Small intestine (tissue), 7 donors: ENCODE data around the gene LPAR6. TPM values are rescaled to one million over a fixed set of nuclear protein-coding genes. Genes with fewer than 3 reads are reported as not detected.
A peak's percentile ranks its signal among the peaks of the same experiment; 100 is the strongest.

Experiments
- DNase-seq, 2 donors: peaks; one replicate each; pipeline versions ENCODE4 v3.0.0 to v3.0.0-alpha.2; 2013
- FAIRE-seq: peaks from 2 replicates; lab custom pipeline; 2012; peaks lifted over from hg19 to GRCh38; lab: Jason Lieb, UNC
- H3K27ac ChIP-seq, 3 donors: one replicate each; pipeline ENCODE4 v1.5.1; 2013; ENCODE audit warnings: low read length in 2 of 3, mild to moderate bottlenecking in 2 of 3, control low read depth in 1 of 3, inconsistent platforms in 1 of 3, low read depth in 1 of 3, moderate library complexity in 1 of 3
- H3K27me3 ChIP-seq, 3 donors: one replicate each; pipeline ENCODE4 v1.6.1; 2013; ENCODE audit warnings: low read length in 3 of 3, inconsistent platforms in 1 of 3; ENCODE audit not compliant: control insufficient read depth in 3 of 3, insufficient read depth in 3 of 3
- H3K36me3 ChIP-seq, 3 donors: one replicate each; pipeline ENCODE4 v1.6.1; 2013; ENCODE audit warnings: low read length in 3 of 3, inconsistent platforms in 1 of 3, low read depth in 1 of 3, mild to moderate bottlenecking in 1 of 3, moderate library complexity in 1 of 3; ENCODE audit not compliant: control insufficient read depth in 3 of 3, insufficient read depth in 2 of 3
- H3K4me1 ChIP-seq, 3 donors: one replicate each; pipeline ENCODE4 v1.6.1; 2013; ENCODE audit warnings: low read length in 2 of 3, inconsistent platforms in 1 of 3, low read depth in 1 of 3, mild to moderate bottlenecking in 1 of 3, moderate library complexity in 1 of 3; ENCODE audit not compliant: control insufficient read depth in 3 of 3, insufficient read depth in 2 of 3
- H3K4me3 ChIP-seq, 3 donors: one replicate each; pipeline ENCODE4 v1.5.1; 2013; ENCODE audit warnings: low read length in 3 of 3, control low read depth in 1 of 3, inconsistent platforms in 1 of 3, low read depth in 1 of 3, mild to moderate bottlenecking in 1 of 3, moderate library complexity in 1 of 3
- H3K9me3 ChIP-seq, 2 donors: one replicate each; pipeline ENCODE4 v1.6.1; 2013; ENCODE audit warnings: low read depth in 1 of 2, low read length in 1 of 2; ENCODE audit not compliant: control insufficient read depth in 2 of 2, insufficient read depth in 1 of 2
- WGBS, 3 donors: extraction: QIAGEN DNeasy Blood & Tissue Kit; methylation state at CpG; one replicate each; pipeline ENCODE4 v1.1.7; 2013; 5-methylcytosine and 5-hydroxymethylcytosine counted together
- polyA plus RNA-seq, 4 donors: library from polyadenylated mRNA; stranded (reverse) in 3 of 4; unstranded in 1 of 4; fragments of 200-250 nt in 3 of 4; fragments of 120-200 nt in 1 of 4; gene quantifications; one replicate each; pipeline versions ENCODE4 v1.2.1 to v1.2.3, GENCODE V29; 2013
- donor health status: healthy with polysubstance abuse.
- donor health status: control.
- donor health status: control.
- donor health status: Bipolar disorder and iron deficiency.
- donor health status: healthy.

The LPAR6 gene
- polyA plus RNA-seq, 4 donors = 1.8 to 23.6 (median 11.6) TPM

GRCh38 chr13:48400850-48401291, 12.0 kb downstream of the LPAR6 start:
- peak; percentile 41 to 51 for DNase-seq
- peak; percentile 65 for FAIRE-seq

GRCh38 chr13:48400090-48400694, 12.7 kb downstream of the LPAR6 start:
- no peak overlapping the region for H3K27ac ChIP-seq
- H3K4me3 ChIP-seq = no peak overlapping the region
- peaks cover 0 to 4% (median 0%) of the 10 kb centered on the region in 3 donors for H3K36me3 ChIP-seq
- peaks cover 0 to 4% of the 10 kb centered on the region in 2 donors for H3K9me3 ChIP-seq
- H3K27me3 ChIP-seq = no peaks in the 10 kb centered on the region
- FAIRE-seq (peak; percentile 44), DNase-seq (no peak)
- peaks cover 0 to 3% (median 3%) of the 10 kb centered on the region in 3 donors for H3K4me1 ChIP-seq
- 71 to 77% (median 73%) methylated on average over 2 of the region's 2 CpGs for WGBS, 3 donors

More at GRCh38 chr13:48400850-48401291, 12.0 kb downstream of the LPAR6 start:
- 44 to 77% (median 52%) methylated on average over 1 of the region's 1 CpG for WGBS, 3 donors
- Histone ChIP-seq H3K27ac (peak overlapping the region in 2 of 3 donors; percentile 27 to 64), H3K4me3 (no peak overlapping the region), H3K36me3 (peaks cover 0 to 4% (median 0%) of the 10 kb centered on the region in 3 donors), H3K9me3 (peaks cover 0 to 2% of the 10 kb centered on the region in 2 donors), H3K27me3 (no peaks in the 10 kb centered on the region), H3K4me1 (peaks cover 0 to 3% (median 3%) of the 10 kb centered on the region in 3 donors)

- H3K36me3 ChIP-seq = peaks cover 0 to 12% (median 0%) of the 10 kb centered on the region in 3 donors
- H3K4me3 ChIP-seq = no peak overlapping the region
- peaks cover 0 to 14% of the 10 kb centered on the region in 2 donors for H3K9me3 ChIP-seq
- no peaks in the 10 kb centered on the region for H3K27me3 ChIP-seq
- H3K27ac ChIP-seq = no peak overlapping the region
- H3K4me1 ChIP-seq = peaks cover 0 to 3% (median 3%) of the 10 kb centered on the region in 3 donors
- DNase-seq (no peak), FAIRE-seq (no peak)
Observed at GRCh38 chr13:48398450-48399095, 14.3 kb downstream of the LPAR6 start.

- Histone ChIP-seq H3K9me3 (peaks cover 0 to 14% of the 10 kb centered on the region in 2 donors), H3K36me3 (peaks cover 0 to 12% (median 2%) of the 10 kb centered on the region in 3 donors), H3K27ac (no peak overlapping the region), H3K4me3 (no peak overlapping the region), H3K4me1 (peaks cover 0 to 3% (median 3%) of the 10 kb centered on the region in 3 donors), H3K27me3 (no peaks in the 10 kb centered on the region)
- FAIRE-seq = no peak
- DNase-seq = no peak
- WGBS, 3 donors = 62 to 81% (median 72%) methylated on average over 1 of the region's 1 CpG
Observed at GRCh38 chr13:48397744-48398143, 15.2 kb downstream of the LPAR6 start.

DNA sequence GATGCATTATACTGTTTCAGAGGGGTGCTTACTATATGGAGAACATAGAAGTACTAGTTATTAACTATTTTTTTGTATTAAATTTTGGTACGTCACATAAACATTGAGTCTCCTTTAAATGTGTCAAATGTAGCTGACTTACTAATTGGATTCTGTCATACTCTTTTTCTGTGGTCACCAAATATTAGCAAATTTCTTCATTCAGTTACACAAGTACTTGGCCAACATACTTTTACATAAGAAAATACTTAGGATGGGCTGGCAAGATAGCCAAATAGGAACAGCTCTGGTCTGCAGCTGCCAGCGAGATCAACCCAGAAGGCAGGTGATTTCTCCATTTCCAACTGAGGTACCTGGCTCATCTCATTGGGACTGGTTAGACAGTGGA, 19.2 kb downstream of the LPAR6 start:
- WGBS, 3 donors = 94 to 98% (median 96%) methylated on average over 2 of the region's 2 CpGs
- Histone ChIP-seq H3K4me1 (no peaks in the 10 kb centered on the region), H3K4me3 (no peak overlapping the region), H3K36me3 (peaks cover 0 to 17% (median 2%) of the 10 kb centered on the region in 3 donors), H3K9me3 (peaks cover 0 to 19% of the 10 kb centered on the region in 2 donors), H3K27ac (no peak overlapping the region), H3K27me3 (no peaks in the 10 kb centered on the region)
- FAIRE-seq (no peak), DNase-seq (no peak)

DNA sequence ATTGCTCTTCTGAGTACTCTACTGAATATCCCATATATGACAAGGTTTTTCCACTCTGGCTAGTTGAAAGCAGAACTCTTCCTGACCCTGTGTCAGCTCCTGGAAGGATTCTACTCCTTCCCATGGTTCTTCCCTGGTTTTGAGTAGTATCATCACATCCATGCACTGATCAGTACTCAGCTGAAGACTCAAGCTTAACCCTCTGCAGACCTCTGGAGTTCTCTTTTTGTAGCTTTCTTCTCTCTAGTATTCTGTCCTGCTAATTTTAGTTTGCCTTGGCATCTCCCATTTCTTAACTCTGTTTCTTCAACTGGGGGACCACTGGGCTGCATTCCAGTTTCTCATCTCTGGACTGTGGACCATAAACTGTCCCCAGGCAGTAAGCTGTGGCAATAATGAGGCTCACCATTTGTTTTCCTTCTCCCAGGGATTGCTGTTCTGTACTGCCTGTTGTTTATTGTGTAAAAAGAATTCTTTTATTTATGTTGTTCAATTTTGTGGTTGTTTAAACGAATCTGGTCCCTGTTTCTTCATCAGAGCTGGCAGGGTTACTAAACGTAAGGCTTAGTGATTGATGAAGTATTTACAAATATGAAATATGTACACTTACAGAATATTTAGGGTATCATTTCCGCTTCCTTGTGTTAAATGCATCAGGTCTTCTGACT, 19.7 kb downstream of the LPAR6 start:
- no peak for FAIRE-seq
- no peak for DNase-seq
- H3K27ac ChIP-seq = no peak overlapping the region
- no peak overlapping the region for H3K4me3 ChIP-seq
- WGBS, 3 donors = 76 to 94% (median 86%) methylated on average over 3 of the region's 3 CpGs
- no peaks in the 10 kb centered on the region for H3K4me1 ChIP-seq
- H3K27me3 ChIP-seq = no peaks in the 10 kb centered on the region
- H3K9me3 ChIP-seq = peaks cover 0 to 19% of the 10 kb centered on the region in 2 donors
- H3K36me3 ChIP-seq = peaks cover 0 to 17% (median 2%) of the 10 kb centered on the region in 3 donors

- Histone ChIP-seq H3K4me1 (no peaks in the 10 kb centered on the region), H3K36me3 (peaks cover 0 to 17% (median 2%) of the 10 kb centered on the region in 3 donors), H3K4me3 (no peak overlapping the region), H3K27ac (no peak overlapping the region), H3K9me3 (peaks cover 0 to 19% of the 10 kb centered on the region in 2 donors), H3K27me3 (no peaks in the 10 kb centered on the region)
- DNase-seq (no peak), FAIRE-seq (no peak)
- 95 to 98% (median 97%) methylated on average over 3 of the region's 3 CpGs for WGBS, 3 donors
Observed at GRCh38 chr13:48391257-48391656, 21.7 kb downstream of the LPAR6 start.

DNA sequence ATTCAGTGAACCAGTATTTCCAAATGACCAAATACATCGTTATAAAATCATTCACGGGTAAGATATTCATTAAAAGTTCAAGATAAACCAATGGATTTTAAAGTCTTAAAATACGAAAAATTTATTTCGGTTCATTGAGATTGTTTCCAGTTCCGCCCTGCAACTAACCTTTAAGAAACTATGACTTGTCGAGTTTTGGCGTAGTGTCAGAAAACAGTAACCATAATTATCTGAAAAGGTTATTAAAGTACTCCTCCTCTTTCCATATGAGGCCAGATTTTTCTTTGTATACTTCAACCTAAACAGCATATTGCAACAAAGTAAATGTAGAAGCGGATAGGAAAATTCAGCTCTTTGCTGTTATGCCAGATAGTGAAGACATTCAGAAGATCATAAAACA, 26.1 kb downstream of the LPAR6 start:
- Histone ChIP-seq H3K9me3 (peaks cover 0 to under 1% of the 10 kb centered on the region in 2 donors), H3K27ac (no peak overlapping the region), H3K36me3 (peaks cover 0 to 5% (median 4%) of the 10 kb centered on the region in 3 donors), H3K4me3 (no peak overlapping the region), H3K4me1 (no peaks in the 10 kb centered on the region), H3K27me3 (no peaks in the 10 kb centered on the region)
- 92 to 98% (median 95%) methylated on average over 8 of the region's 8 CpGs for WGBS, 3 donors
- DNase-seq (no peak), FAIRE-seq (no peak)
